SK-N-SH treated with all-trans-retinoic acid at 6 μM for 48 hours (cell line): Measurements from ENCODE around the gene OLFM1.

Source experiments
- ATAC-seq: fragments of 200-7000 bp; cut with Tn5 transposase; 3 replicates; pipeline ENCODE4 v1.9.1; 2020; ENCODE audit warnings: mild to moderate bottlenecking, moderate library complexity
- ARNTL ChIP-seq: fragments of 450-650 bp; formaldehyde crosslinking; IDR thresholded peaks from 2 replicates; pipeline ENCODE4 v1.5.0; 2020; ENCODE audit warnings: low read depth, mild to moderate bottlenecking, moderate library complexity, borderline replicate concordance
- BACH2 ChIP-seq: fragments of 250-450 bp; sonication (Bioruptor Pico); IDR thresholded peaks from 2 replicates; pipeline ENCODE4 v1.9.0; 2021; ENCODE audit warnings: mild to moderate bottlenecking, borderline replicate concordance
- CREB5 ChIP-seq: fragments of 250-450 bp; sonication (Bioruptor Pico); IDR thresholded peaks from 2 replicates; pipeline ENCODE4 v1.5.1; 2020; ENCODE audit warnings: low read depth, mild to moderate bottlenecking, moderate library complexity
- CSDC2 ChIP-seq: fragments of 250-450 bp; sonication (Bioruptor Pico); IDR thresholded peaks from 2 replicates; pipeline ENCODE4 v1.5.0; 2020; ENCODE audit warnings: mild to moderate bottlenecking, moderate library complexity
- GLIS3 ChIP-seq: fragments of 250-450 bp; sonication (Bioruptor Pico); IDR thresholded peaks from 2 replicates; pipeline ENCODE4 v1.5.0; 2020; ENCODE audit warnings: mild to moderate bottlenecking, moderate library complexity
- ISL1 ChIP-seq: fragments of 250-450 bp; sonication (Bioruptor Pico); IDR thresholded peaks from 2 replicates; pipeline ENCODE4 v2.1.2; 2022; ENCODE audit warnings: mild to moderate bottlenecking, moderate library complexity
- OSR1 ChIP-seq: fragments of 250-450 bp; sonication (Bioruptor Pico); IDR thresholded peaks from 2 replicates; pipeline ENCODE4 v1.8.0; 2022; ENCODE audit warnings: moderate library complexity, mild to moderate bottlenecking, inconsistent platforms
- PATZ1 ChIP-seq: fragments of 250-450 bp; sonication (Bioruptor Pico); IDR thresholded peaks from 2 replicates; pipeline ENCODE4 v1.8.0; 2020; ENCODE audit warnings: mild to moderate bottlenecking, moderate library complexity, borderline replicate concordance
- POU6F1 ChIP-seq: fragments of 250-450 bp; sonication (Bioruptor Pico); IDR thresholded peaks from 2 replicates; pipeline ENCODE4 v1.8.0; 2021; ENCODE audit warnings: low read depth, mild to moderate bottlenecking, moderate library complexity, borderline replicate concordance
- PPARA ChIP-seq: fragments of 250-450 bp; sonication (Bioruptor Pico); IDR thresholded peaks from 2 replicates; pipeline ENCODE4 v1.5.0; 2020; ENCODE audit warnings: mild to moderate bottlenecking, borderline replicate concordance
- RARB ChIP-seq: fragments of 250-450 bp; sonication (Bioruptor Pico); IDR thresholded peaks from 2 replicates; pipeline ENCODE4 v1.8.0; 2021; ENCODE audit warnings: mild to moderate bottlenecking, moderate library complexity
- TCF4 ChIP-seq: fragments of 250-450 bp; sonication (Bioruptor Pico); IDR thresholded peaks from 2 replicates; pipeline ENCODE4 v1.8.0; 2021; ENCODE audit warnings: mild to moderate bottlenecking, moderate library complexity, borderline replicate concordance
- TOX ChIP-seq: fragments of 250-450 bp; sonication (Bioruptor Pico); IDR thresholded peaks from 2 replicates; pipeline ENCODE4 v1.8.0; 2021; ENCODE audit warnings: mild to moderate bottlenecking, moderate library complexity, borderline replicate concordance
- ZC3H10 ChIP-seq: fragments of 250-450 bp; sonication (Bioruptor Pico); IDR thresholded peaks from 2 replicates; pipeline ENCODE4 v1.5.1; 2021; ENCODE audit warnings: mild to moderate bottlenecking, moderate library complexity
- ZFP3 ChIP-seq: fragments of 250-450 bp; sonication (Bioruptor Pico); IDR thresholded peaks from 2 replicates; pipeline ENCODE4 v1.5.0; 2020; ENCODE audit warnings: mild to moderate bottlenecking, moderate library complexity
- ZNF70 ChIP-seq: fragments of 450-650 bp; formaldehyde crosslinking; IDR thresholded peaks from 2 replicates; pipeline ENCODE4 v1.5.0; 2020; ENCODE audit warnings: mild to moderate bottlenecking, moderate library complexity
- TF ChIP-seq, protein P1 (sequence below): fragments of 250-450 bp; sonication (Bioruptor Pico); IDR thresholded peaks from 2 replicates; pipeline ENCODE4 v1.5.0; 2020; ENCODE audit warnings: mild to moderate bottlenecking, moderate library complexity
- TF ChIP-seq, protein P2 (sequence below): fragments of 250-450 bp; sonication (Bioruptor Pico); IDR thresholded peaks from 2 replicates; pipeline ENCODE4 v1.5.1; 2021; ENCODE audit warnings: mild to moderate bottlenecking, moderate library complexity

The OLFM1 gene

DNA sequence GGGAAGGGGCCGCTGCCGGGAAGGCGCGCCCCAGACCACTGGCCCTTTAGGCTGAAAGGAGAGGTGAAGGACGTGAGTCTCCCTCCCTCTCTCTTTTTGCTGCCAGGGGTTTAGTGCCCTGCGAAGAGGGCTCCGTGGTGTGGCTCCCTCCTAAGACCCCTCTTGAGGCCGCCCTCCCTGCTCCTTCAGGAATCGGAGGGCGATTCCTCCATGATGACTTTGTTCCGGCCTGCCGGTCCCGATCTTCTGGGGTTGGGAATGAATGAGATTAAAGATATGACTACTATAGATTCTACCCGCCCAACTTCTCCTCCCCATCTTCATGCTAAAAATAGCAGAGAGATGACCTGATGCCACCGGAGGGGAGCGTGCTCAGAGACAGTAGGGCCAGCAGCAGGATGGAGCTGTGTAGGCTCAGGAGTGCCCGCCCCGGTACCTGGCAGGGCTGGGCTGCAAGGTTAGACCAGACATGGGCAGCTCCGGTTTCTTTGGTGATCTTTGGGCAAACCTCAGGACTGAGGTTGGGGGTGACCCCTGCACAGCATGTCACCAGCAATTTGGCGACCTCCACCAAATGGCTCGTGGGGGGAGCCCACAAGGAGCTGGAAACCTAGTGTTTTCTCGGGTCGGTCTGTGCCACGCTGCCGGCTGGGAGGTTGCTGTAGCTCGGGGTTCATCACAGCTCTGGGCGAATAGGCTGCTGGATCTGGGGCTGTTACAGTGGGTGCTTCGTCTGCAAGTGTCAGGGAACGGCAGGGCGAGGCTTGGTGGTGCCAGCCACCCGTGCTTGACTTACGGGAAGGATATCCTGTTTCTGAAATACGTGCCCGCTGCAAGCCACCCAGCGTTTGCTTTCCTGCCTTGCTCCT lies 1.7 kb downstream of the OLFM1 start:
- no peak for TF ChIP-seq POU6F1 (CRISPR knock-in tag)
- TF ChIP-seq, protein P1, sequence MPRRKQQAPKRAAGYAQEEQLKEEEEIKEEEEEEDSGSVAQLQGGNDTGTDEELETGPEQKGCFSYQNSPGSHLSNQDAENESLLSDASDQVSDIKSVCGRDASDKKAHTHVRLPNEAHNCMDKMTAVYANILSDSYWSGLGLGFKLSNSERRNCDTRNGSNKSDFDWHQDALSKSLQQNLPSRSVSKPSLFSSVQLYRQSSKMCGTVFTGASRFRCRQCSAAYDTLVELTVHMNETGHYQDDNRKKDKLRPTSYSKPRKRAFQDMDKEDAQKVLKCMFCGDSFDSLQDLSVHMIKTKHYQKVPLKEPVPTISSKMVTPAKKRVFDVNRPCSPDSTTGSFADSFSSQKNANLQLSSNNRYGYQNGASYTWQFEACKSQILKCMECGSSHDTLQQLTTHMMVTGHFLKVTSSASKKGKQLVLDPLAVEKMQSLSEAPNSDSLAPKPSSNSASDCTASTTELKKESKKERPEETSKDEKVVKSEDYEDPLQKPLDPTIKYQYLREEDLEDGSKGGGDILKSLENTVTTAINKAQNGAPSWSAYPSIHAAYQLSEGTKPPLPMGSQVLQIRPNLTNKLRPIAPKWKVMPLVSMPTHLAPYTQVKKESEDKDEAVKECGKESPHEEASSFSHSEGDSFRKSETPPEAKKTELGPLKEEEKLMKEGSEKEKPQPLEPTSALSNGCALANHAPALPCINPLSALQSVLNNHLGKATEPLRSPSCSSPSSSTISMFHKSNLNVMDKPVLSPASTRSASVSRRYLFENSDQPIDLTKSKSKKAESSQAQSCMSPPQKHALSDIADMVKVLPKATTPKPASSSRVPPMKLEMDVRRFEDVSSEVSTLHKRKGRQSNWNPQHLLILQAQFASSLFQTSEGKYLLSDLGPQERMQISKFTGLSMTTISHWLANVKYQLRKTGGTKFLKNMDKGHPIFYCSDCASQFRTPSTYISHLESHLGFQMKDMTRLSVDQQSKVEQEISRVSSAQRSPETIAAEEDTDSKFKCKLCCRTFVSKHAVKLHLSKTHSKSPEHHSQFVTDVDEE (CRISPR knock-in tag): no peak
- TF ChIP-seq CREB5 (CRISPR knock-in tag): no peak
- TF ChIP-seq ISL1: no peak
- no peak for TF ChIP-seq PATZ1 (CRISPR knock-in tag)
- TF ChIP-seq RARB: no peak
- no peak for TF ChIP-seq ARNTL (CRISPR knock-in tag)
- ATAC-seq: no peak

- ATAC-seq: no peak
- no peak for TF ChIP-seq TCF4 (CRISPR knock-in tag)
- no peak for TF ChIP-seq CREB5 (CRISPR knock-in tag)
- TF ChIP-seq POU6F1 (CRISPR knock-in tag): no peak
- TF ChIP-seq ZNF70 (CRISPR knock-in tag): no peak
- TF ChIP-seq, protein P2, sequence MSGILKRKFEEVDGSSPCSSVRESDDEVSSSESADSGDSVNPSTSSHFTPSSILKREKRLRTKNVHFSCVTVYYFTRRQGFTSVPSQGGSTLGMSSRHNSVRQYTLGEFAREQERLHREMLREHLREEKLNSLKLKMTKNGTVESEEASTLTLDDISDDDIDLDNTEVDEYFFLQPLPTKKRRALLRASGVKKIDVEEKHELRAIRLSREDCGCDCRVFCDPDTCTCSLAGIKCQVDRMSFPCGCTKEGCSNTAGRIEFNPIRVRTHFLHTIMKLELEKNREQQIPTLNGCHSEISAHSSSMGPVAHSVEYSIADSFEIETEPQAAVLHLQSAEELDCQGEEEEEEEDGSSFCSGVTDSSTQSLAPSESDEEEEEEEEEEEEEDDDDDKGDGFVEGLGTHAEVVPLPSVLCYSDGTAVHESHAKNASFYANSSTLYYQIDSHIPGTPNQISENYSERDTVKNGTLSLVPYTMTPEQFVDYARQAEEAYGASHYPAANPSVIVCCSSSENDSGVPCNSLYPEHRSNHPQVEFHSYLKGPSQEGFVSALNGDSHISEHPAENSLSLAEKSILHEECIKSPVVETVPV (CRISPR knock-in tag): no peak
- TF ChIP-seq ARNTL (CRISPR knock-in tag): no peak
- no peak for TF ChIP-seq PPARA (CRISPR knock-in tag)
Measured at GRCh38 chr9:135090081-135090480, 2.6 kb downstream of the OLFM1 start.

DNA sequence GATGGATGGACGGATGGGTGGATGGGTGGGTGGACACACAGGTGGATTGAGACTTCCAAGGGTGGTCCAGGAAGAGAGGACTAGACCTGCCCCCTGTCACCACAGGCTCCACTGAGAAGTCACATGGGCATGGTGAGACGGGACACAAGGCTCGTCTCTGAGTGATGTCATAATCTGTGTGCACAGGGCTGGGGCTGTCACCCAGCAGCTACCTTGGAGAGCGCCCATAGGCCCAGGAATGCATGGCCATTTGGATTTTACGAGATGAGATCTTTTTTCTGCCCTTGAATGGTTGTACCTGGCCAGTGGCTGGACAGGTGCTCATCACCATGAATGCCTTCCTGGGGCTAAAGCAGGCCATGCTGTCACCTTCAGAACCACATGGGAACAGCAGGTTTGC lies 3.1 kb downstream of the OLFM1 start:
- no peak for ATAC-seq
- TF ChIP-seq CSDC2 (CRISPR knock-in tag): no peak
- TF ChIP-seq TOX (CRISPR knock-in tag): no peak
- TF ChIP-seq POU6F1 (CRISPR knock-in tag): no peak
- TF ChIP-seq BACH2: no peak
- no peak for TF ChIP-seq CREB5 (CRISPR knock-in tag)
- TF ChIP-seq RARB: no peak
- TF ChIP-seq ZNF70 (CRISPR knock-in tag): no peak
- no peak for TF ChIP-seq ZFP3
- no peak for TF ChIP-seq ZC3H10 (CRISPR knock-in tag)
- no peak for TF ChIP-seq OSR1 (CRISPR knock-in tag)
- TF ChIP-seq ISL1: no peak
- no peak for TF ChIP-seq GLIS3 (CRISPR knock-in tag)
